ENCODE measurements around the gene MRPS34. TPM values are rescaled to one million over a fixed set of nuclear protein-coding genes. Genes with fewer than 3 reads are reported as not detected.
"Not testable (repeated sequence)": the region's sequence is repeated elsewhere in the genome, so short reads cannot be mapped to it uniquely, and the experiment has no call there.

MRPS34 gene
- total and polyA plus RNA-seq, 2 experiments from 2014 or later = 164 to 188 TPM

DNA sequence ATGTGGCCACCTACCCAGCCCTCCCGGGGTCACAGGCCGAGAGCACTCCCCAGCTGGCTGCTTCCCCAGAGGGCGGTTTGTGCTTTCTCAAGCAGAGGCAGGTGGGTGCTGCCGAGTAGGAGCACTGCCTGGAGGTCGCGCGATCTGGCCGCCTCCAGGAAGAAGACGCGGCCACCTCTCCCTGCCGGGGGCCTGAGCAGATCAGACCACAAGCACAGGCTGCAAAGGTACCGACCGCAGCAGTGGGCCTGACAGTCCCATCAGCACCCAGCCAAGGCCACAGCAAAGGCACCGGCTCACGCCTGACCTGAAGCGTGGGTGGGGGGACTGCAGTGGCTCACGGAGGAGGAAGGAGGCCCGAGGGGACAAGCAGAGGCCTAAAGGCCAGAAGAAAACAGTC, 35.8 kb upstream of the MRPS34 start:
- H3K36me3 ChIP-seq = peaks cover 6% of the 10 kb centered on the region
- H3K27ac ChIP-seq = no peak overlapping the region
- H3K9me3 ChIP-seq (ENCODE audit: low read depth) = no peaks in the 10 kb centered on the region
- H3K27me3 ChIP-seq = no peaks in the 10 kb centered on the region
- no peak overlapping the region for H3K4me3 ChIP-seq
- H3K4me1 ChIP-seq (ENCODE audit: low read depth) = no peaks in the 10 kb centered on the region
- TF ChIP-seq CTCF (IDR thresholded peaks at IDR 0.05; ENCODE audit: low read depth, low read length) = no peak
- DNase-seq (ENCODE audit: low read depth in 1 of 2, low spot score in 1 of 2) = no peak

- no peak overlapping the region for H3K27ac ChIP-seq
- H3K27me3 ChIP-seq = no peaks in the 10 kb centered on the region
- no peak for TF ChIP-seq CTCF (IDR thresholded peaks at IDR 0.05; ENCODE audit: low read depth, low read length)
- H3K4me3 ChIP-seq = no peak overlapping the region
- peaks cover 6% of the 10 kb centered on the region for H3K36me3 ChIP-seq
- DNase-seq (ENCODE audit: low read depth in 1 of 2, low spot score in 1 of 2) = no peak
- no peaks in the 10 kb centered on the region for H3K9me3 ChIP-seq (ENCODE audit: low read depth)
- no peaks in the 10 kb centered on the region for H3K4me1 ChIP-seq (ENCODE audit: low read depth)
Measured at GRCh38 chr16:1807626-1808025, 34.7 kb upstream of the MRPS34 start.

DNA sequence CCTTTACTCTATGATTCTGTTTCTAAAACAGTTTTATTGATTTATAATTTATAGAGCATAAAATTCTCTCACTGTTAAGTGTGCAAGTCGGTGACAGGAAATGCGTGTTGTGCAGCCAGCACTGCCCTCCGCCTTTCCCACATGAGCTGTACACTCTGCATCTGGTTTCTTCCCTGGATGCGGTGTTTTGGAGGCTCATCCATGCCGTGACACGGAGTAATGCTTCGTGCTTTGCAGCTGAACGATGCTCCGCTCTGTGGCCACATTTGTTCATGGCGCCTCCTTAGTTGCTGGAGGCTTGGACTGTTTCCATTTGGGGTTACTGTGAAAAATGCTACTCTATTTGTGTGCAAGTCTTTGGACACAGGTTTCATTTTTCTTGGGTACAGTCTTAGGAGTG, 27.8 kb upstream of the MRPS34 start:
- Histone ChIP-seq H3K4me3 (no peak overlapping the region), H3K27me3 (no peaks in the 10 kb centered on the region), H3K9me3 (ENCODE audit: low read depth) (no peaks in the 10 kb centered on the region), H3K4me1 (ENCODE audit: low read depth) (no peaks in the 10 kb centered on the region), H3K27ac (no peak overlapping the region), H3K36me3 (no peaks in the 10 kb centered on the region)
- no peak for DNase-seq (ENCODE audit: low read depth in 1 of 2, low spot score in 1 of 2)
- no peak for TF ChIP-seq CTCF (IDR thresholded peaks at IDR 0.05; ENCODE audit: low read depth, low read length)

- H3K9me3 ChIP-seq (ENCODE audit: low read depth); H3K36me3 ChIP-seq; H3K27ac ChIP-seq; H3K4me1 ChIP-seq (ENCODE audit: low read depth); DNase-seq (ENCODE audit: low read depth in 1 of 2, low spot score in 1 of 2); H3K27me3 ChIP-seq; H3K4me3 ChIP-seq: not testable (repeated sequence)
Measured at GRCh38 chr16:1799263-1799662, 26.3 kb upstream of the MRPS34 start.

- no peaks in the 10 kb centered on the region for H3K27me3 ChIP-seq
- no peaks in the 10 kb centered on the region for H3K36me3 ChIP-seq
- no peak overlapping the region for H3K27ac ChIP-seq
- no peak for TF ChIP-seq CTCF (IDR thresholded peaks at IDR 0.05; ENCODE audit: low read depth, low read length)
- no peaks in the 10 kb centered on the region for H3K9me3 ChIP-seq (ENCODE audit: low read depth)
- no peak overlapping the region for H3K4me3 ChIP-seq
- H3K4me1 ChIP-seq (ENCODE audit: low read depth) = no peaks in the 10 kb centered on the region
- DNase-seq (ENCODE audit: low read depth in 1 of 2, low spot score in 1 of 2) = no peak
Measured at GRCh38 chr16:1794908-1795666, 22.2 kb upstream of the MRPS34 start.

GRCh38 chr16:1794221-1794871, 21.4 kb upstream of the MRPS34 start:
- H3K27ac ChIP-seq = no peak overlapping the region
- no peak for TF ChIP-seq CTCF (IDR thresholded peaks at IDR 0.05; ENCODE audit: low read depth, low read length)
- no peaks in the 10 kb centered on the region for H3K36me3 ChIP-seq
- H3K4me3 ChIP-seq = no peak overlapping the region
- H3K4me1 ChIP-seq (ENCODE audit: low read depth) = no peaks in the 10 kb centered on the region
- no peaks in the 10 kb centered on the region for H3K27me3 ChIP-seq
- H3K9me3 ChIP-seq (ENCODE audit: low read depth) = no peaks in the 10 kb centered on the region
- no peak for DNase-seq (ENCODE audit: low read depth in 1 of 2, low spot score in 1 of 2)
